Stimulated activated CD8-positive, alpha-beta memory T cell treated with anti-CD3 and anti-CD28 coated beads, Interleukin-12 subunit alpha, Interleukin-12 subunit beta, amount 100 ng/mL, for 24 hours (primary cell): ENCODE data around the gene ZNRF4.
"Not testable (repeated sequence)": the region's sequence is repeated elsewhere in the genome, so short reads cannot be mapped to it uniquely, and the experiment has no call there.

Experiments
- DNase-seq: peaks from one replicate; pipeline ENCODE4 v3.0.0-alpha.2; 2020; ENCODE audit errors: extremely low read depth

ZNRF4 gene, protein sequence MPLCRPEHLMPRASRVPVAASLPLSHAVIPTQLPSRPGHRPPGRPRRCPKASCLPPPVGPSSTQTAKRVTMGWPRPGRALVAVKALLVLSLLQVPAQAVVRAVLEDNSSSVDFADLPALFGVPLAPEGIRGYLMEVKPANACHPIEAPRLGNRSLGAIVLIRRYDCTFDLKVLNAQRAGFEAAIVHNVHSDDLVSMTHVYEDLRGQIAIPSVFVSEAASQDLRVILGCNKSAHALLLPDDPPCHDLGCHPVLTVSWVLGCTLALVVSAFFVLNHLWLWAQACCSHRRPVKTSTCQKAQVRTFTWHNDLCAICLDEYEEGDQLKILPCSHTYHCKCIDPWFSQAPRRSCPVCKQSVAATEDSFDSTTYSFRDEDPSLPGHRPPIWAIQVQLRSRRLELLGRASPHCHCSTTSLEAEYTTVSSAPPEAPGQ

DNA sequence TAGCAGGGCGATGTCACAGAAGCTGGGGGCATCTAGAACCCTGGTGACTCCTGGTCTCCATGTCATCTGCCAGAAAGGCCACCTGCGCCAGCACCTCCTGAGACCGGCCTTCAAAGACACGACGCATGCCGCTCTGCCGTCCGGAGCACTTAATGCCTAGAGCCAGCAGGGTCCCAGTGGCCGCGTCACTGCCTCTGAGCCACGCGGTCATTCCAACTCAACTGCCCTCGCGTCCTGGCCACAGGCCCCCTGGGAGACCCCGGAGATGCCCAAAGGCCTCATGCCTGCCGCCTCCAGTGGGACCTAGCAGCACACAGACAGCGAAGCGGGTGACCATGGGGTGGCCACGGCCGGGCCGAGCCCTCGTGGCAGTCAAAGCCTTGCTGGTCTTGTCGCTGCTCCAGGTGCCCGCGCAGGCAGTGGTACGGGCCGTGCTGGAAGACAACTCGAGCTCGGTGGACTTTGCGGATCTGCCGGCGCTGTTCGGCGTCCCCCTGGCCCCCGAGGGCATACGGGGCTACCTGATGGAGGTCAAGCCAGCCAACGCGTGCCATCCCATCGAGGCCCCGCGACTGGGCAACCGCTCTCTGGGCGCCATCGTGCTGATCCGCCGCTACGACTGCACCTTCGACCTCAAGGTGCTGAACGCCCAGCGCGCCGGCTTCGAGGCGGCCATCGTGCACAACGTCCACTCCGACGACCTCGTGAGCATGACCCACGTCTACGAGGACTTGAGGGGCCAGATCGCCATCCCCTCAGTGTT is at the start of gene ZNRF4:
Gene ZNRF4 (plus strand): TSS at position 51 of the 763 bp plus-strand sequence. CDS start 75 bp downstream, at position 126.
- DNase-seq = no peak

DNA sequence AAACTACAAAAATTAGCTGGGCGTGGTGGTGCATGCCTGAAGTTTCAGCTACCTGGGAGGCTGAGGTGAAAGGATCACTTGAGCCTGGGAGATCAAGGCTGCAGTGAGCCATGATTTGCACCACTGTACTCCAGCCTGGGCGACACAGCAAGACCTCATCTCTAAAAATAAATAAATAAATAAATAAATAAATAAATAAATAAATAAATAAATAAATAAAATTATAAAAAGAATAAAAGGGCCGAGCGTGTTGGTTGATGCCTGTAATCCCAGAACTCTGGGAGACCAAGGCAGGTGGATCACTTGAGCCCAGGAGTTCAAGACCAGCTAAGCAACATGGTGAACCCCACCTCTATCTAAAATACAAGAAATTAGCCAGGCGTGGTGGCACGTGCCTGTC is 49.0 kb upstream of the ZNRF4 start:
- DNase-seq = not testable (repeated sequence)

DNA sequence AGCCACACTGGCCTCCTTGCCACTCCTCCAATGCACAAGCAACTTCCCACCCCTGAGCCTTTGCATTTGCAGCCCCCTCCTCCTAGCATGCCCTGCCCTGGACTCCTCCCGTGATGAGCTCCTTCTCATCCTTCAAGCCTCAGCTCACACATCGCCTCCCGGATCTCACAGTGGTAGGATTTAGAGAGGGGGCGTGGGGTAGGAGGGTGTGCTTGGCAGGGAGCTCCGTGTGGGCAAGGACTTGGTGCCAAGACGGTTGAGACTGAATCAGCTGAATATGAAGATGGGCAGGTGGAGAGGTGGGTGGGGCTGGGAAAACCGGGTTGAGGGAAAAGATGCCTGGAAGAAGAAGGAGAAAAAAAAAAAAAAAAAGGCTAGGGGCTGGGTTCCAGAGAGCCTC is 48.4 kb upstream of the ZNRF4 start:
- no peak for DNase-seq

DNA sequence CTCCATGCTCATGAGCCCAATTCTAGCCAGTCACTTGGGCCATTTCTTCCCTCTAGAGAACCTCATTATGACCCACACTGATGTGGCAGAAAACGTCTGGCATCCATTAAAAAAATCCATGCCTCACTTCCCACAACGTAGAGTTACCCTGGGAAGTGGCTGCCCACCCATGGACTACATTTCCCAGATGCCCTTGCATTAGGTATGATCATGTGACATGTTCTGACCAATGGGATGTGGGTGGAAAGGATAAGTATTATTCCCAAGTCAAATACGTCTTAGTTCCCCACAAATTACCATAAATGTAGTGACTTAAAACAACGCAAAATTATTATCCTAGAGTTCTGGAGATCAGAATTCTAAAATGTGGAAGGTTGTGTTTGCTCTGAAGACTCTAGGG is 47.9 kb upstream of the ZNRF4 start:
- no peak for DNase-seq

DNA sequence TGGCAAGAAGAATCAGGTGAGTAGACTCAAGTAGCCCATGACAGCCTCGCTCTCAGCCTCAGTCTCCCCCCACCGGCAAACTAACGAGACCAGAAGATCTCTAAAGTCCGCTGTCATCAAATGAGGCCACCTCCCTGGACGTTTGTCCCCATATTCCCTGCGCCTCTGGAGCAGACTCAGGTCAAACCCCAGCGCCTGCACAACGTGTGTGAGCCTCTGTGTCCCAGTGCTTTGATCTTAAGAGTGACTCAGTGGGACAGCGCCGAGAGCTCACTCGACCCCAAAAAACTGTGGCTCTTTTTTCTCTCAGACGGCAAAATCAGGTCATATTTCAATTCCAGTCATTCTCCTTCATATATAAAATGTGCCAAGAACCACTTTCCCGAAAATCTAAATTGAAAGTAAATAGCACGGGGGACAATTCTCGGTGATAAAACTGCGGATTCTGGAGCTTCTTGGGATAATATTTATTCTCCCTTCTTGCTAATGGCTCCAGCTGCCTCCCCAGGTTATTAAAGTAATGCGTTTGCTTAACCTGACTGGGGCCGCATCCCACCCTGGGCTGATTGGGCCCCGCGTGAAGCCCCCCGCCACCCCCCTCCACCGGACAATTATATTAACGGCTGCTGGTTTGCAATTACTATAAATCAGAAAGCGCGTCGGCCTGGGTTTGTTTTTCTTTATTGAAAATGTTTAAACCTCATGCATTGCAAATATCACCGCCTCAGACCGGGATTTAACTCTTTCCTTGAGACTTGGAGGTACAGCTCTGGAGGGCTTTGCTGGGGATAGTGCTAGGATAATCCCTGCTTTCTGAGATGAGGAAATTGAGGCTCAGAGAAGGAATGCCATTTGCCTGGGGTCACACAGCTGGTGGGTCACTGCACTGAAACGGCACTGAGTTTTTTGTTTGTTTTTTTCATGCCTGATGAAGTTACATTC is 37.5 kb upstream of the ZNRF4 start:
- no peak for DNase-seq

DNA sequence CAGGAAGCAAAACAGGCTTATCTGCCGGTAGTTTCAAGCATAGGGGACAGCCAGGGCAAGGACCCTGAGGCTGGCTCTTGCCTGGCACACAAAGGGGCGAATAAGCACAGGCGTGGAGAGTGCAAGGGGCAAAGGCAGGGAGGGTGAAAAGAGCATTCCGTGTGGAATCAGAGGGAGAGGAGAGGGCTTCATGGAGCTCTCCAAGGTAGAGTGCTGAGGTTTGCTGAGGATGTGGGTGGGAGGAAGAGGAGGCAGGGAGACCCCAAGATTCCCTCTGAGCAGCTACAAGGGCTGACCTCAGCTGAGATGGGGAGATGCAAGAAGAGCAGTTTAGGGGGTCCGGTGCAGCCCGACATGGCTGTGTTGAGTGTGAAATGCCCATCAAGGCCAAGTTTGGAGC is 36.5 kb upstream of the ZNRF4 start:
- no peak for DNase-seq

DNA sequence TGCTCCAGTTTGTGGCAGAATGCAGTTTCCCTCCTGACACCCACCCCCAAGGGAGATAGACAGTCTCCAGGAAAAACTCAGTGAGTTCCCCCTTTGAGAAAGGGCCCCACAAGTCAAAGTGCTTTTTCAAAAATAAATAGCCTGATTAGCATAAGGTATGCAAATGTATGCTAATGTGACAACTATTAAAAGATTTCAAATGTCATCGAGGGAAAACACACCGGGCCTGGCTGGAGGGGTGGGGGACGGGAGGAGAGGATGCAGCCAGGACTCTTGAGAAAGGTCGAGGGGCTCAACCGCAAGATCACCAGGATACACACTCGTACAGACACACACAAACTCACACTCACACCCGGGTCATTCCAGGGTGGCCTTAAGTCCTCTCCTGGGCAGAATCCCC is 34.3 kb upstream of the ZNRF4 start:
- no peak for DNase-seq

DNA sequence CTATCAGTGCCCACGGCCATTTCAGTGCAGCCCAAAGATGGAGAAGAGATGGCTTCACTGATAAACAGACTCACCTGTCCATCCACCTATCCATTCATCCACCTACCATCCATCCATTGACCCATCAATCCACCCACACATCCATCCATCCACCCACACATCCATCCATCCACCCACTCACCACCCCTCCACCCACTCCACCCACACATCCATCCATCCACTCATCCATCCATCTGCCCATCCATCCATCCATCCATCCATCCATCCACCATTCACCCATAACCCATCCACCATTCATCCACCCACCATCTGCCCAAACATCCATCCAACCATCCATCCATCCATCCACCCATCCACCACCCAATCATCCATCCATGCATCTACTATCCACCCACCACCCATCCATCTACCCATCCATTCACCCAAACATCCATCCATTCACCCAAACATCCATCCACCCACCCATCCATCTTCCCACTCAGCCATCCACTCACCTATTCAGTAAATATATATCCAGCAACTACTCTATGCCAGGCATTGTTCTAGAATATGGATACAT is 31.6 kb upstream of the ZNRF4 start:
- DNase-seq = no peak

DNA sequence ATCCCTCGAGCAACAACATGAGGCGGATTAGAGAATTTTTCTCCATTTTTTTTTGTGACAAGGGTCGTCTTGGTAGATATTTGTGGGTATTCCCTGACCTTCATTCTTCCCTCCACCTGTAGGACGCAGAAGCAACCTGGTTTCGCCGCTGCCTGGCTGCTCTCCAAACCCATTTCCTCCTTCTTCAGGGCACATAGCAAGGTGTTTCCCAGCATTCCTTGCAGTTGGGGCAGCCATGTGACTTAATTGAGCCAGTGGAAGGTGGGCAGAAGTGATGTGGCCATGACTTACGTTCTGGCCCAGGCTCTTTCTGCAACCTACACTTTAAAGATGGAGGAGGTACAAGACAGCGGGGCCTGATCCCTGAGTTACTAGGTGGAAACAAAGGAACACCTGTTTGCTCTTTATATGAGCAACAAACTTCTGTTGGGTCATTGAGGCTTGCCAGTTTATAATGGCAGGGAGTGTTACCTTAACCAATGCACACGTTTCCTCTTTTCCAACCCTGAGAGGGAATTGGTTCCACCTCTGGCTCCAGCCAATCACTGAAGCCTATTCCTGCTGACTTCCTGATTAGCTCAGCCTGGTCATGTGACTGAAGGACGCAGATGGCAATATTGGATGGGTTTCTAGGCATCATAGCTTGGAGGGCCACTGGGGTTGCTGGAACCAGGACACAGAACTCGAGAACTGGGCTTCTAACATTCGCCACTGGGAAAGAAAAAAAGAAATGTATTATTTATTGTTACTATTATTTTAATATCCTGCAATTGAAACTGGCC is 30.8 kb upstream of the ZNRF4 start:
- DNase-seq = no peak

DNA sequence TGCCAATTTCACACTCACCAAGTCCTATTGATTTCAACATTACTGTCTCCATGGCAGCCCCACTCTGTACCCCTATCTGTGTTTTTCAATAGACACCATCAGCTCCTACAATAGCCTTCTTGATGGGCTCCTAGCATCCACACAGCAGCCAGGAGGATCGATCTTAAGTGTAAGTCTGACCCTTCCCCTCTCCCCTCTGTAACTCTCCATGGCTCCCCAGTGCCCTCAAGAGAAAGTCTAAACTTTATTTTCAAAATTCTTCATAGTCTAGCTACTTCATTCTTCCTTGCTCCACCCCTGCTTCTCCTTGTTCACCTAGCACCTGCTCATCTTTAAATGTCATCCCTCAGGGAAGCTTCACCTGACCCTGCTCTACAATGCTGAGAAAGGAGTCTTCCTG is 30.0 kb upstream of the ZNRF4 start:
- DNase-seq = no peak

DNA sequence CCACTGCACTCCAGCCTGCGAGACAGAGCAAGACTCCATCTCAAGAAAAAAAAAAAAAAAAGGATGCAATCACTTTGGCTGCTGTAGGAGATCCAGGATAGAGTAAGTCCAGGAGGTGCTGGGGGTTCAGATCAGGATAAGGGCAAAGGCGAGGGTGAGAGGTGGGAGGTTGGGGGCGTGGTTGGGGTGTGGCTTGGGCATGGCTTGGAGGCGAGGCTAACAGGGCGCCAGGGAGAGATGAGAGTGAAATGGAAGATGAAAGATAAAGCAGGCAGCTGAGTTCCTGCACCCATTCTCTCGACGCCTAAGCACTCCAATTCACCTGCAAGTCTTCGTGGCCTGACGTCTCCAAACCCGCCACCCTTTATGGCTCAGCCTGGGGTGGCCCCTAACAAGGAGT is 25.0 kb upstream of the ZNRF4 start:
- DNase-seq = no peak

DNA sequence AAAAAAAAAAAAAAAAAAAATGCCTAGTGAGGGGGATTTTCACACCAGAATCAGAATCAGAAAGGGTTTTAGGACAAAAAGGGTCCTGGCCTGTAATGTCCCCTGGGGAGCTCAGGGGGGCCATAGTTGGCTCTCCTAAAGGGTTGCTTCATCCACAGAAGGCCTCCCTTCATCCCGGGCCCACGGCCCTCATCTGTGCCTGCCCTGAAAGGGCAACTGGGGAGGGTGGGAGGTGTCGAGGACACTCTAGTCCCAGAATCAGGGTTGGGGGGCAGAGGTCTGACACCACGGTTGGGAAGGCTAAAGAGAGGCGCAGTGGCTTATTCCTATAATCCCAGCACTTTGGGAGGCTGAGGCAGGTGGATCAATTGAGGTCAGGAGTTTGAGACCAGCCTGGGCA is 22.5 kb upstream of the ZNRF4 start:
- DNase-seq = no peak

DNA sequence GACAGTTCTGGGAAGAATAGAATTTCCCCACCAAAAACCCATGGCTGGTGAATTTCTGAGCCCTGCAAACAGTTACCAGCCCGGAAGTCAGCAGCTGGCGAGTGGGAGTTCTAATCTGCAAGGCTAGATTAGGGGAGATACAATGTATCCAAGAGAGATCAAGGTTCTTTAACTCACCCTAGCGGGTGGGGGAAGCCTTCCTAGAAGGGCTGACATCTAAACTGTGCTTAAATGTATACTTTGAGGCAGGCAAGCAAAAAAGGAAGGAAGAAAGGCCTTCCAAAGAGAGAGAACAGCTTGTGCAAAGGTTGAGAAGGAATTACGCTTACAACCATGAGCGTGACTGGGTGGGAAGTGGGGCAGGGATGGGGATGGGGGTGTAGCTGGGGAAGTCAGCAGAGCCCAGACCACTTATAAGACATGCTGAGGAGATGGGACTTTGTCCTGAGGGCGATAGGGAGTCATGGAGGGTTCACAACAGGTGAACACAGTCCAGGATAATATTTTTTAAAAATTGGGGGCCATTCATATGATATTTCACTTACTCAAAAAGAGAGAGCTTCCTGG is 20.8 kb upstream of the ZNRF4 start:
- DNase-seq = no peak

DNA sequence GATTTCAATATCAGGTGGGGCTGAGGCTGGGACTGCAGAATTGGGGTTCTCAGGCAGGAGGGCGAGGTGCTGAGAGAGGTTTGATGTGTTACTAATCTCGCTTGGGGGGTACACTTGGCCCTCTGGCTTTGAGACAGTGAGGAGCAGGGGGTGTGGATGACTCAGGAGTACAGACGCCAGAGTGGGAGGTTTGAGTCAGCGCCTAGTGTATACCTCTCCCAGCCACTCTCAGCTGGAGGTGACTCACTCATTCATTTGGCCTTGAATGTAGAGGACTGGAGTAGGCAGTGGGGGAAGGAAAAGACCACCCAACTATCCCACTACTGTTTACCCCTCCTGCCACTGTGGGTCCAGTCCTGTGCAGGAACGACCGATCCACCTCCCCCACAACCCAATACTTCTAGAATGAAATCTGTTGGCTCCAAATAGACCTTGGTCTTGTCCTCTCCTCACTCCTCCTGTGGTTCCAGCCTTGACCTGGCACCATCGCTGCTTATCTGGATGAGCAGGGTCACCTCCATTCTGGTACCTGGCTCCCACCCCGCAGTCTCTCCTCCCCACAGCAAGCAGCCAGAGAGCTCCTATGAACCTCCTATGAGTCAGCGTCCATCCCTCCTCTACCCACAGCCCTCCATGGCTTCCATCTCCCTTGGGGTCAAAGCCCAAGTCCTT is 20.1 kb upstream of the ZNRF4 start:
- DNase-seq = peak; percentile 36

DNA sequence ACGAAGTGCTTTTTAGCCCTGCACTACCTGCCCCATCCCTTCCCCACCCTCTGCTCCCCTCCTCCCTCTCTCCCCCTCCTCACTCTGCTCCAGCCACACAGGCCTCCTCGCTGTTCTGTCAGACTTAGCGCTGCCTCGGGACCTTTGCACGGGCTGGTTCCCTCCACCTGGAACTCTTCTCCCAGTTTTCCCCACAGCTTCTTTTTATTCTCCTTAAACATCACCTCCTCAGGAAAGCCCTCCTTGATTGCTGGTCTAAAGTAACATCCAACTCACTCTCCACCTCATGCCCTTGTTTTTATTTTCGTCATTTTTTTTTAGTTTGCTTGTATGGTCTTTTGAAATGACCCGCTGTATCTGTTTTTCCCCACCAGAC is 19.6 kb upstream of the ZNRF4 start:
- no peak for DNase-seq

DNA sequence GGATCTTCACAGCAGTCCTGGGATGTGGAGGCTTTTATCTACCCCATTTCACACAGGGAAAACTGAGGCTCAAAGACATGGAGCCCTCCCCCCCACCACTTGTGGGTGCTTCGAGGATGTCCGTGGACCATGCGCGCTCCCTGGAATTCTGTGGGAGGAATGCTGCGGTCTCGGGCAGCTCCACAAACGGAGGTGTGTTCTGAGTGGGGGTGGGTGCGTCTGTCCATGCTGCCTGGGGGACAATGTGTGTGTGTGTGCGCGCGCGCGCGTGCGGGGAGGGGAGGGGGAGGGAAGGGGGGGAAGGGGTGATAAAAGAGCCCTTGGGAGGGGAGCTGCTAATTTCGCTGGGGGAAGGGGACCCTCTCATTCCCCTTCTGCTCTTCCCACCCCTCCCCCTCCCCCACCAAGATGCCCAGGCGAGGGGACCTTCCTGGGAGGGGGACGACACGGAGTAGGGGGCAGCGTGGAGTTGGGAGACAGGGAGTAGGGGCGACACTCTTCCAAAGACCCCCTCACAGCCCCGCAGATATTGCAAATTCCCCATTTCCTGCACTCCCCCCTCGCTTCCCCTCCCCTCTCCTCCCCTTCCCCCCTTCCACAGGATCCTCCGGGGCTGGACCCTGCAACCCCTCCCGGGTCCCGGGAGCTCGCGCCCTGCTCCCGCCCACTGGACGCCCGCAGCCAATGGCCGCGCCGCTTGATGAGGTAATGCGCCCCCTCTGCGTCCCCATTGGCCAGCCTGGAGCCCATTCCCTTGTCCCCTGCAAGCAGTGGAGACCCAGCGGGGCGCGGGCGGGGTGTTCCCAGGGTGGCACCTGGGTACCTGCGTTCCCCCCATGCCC is 18.9 kb upstream of the ZNRF4 start:
- no peak for DNase-seq

DNA sequence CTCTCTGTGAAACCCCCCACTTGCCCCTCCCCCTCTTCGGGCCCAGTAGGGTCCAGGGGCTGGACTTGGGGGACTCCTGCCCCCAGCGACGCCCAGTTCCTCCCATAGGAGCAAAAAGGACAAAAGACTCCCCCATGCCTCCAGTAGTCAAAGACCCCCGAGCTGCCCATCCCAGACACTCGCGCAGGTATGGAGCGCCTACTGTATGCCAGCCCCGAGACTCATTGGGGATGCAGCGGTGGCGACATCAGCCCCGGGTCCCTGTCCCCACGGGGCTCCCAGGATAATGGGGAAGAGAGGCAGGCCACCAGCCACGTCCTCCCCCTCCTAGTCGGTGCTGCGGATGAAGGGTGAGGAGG is 18.3 kb upstream of the ZNRF4 start:
- DNase-seq = no peak

DNA sequence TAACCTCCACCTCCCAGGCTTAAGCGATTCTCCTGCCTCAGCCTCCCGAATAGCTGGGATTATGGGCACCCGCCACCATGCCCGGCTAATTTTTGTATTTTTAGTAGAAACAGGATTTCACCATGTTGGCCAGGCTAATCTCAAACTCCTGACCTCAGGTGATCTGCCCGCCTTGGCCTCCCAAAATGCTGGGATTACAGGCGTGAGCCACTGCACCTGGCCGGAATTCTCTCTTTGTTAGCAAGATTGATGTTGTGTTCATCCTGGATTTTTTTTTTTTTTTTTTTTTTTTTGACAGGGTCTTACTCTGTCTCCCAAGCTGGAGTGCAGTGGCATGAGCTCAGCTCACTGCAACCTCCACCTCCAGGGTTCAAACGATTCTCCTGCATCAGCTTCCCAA is 16.5 kb upstream of the ZNRF4 start:
- DNase-seq = not testable (repeated sequence)

DNA sequence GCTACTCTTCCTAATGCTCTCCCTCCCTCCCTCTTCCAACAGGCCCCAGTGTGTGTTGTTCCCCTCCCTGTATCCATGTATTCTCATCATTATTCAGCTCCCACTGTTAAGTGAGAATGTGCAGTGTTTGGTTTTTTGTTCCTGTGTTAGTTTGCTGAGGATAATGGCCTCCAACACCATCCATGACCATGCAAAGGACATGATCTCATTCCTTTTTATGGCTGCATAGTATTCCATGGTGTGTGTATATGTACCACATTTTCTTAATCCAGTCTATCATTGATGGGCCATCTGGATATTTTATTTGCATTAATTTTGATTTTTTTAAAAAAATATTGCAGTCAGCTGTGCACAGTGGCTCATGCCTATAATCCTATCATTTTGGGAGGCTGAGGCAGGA is 15.8 kb upstream of the ZNRF4 start:
- no peak for DNase-seq
